T-helper 1 cell (primary cell): ENCODE data around the gene ATL3.
"Not testable (repeated sequence)": the region's sequence is repeated elsewhere in the genome, so short reads cannot be mapped to it uniquely, and the experiment has no call there.

ENCODE experiments used
- DNase-seq, 5 donors: peaks; one replicate each; pipeline ENCODE4 v3.0.0-alpha.2; 2012 to 2020

Gene ATL3

DNA sequence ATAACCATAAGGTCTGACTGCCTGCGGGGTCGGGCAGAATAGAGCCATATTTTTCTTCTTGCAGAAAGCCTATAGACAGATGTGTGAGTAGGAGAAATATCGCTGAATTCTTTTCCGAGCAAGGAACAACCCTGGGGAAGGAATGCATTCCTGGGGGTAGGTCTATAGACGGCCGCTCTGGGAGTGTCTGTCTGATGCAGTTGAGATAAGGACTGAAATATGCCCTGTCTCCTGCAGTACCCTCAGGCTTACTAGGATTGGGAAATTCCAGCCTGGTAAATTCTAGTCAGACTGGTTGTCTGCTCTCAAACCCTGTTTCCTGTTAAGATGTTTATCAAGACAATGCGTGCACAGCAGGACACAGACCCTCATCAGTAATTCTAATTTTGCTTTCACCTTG is 90.0 kb downstream of the ATL3 start:
- not testable (repeated sequence) for DNase-seq

- DNase-seq: not testable (repeated sequence)
These were observed 92.3 kb downstream of the ATL3 start for GRCh38 chr11:63578882-63579281.

DNA sequence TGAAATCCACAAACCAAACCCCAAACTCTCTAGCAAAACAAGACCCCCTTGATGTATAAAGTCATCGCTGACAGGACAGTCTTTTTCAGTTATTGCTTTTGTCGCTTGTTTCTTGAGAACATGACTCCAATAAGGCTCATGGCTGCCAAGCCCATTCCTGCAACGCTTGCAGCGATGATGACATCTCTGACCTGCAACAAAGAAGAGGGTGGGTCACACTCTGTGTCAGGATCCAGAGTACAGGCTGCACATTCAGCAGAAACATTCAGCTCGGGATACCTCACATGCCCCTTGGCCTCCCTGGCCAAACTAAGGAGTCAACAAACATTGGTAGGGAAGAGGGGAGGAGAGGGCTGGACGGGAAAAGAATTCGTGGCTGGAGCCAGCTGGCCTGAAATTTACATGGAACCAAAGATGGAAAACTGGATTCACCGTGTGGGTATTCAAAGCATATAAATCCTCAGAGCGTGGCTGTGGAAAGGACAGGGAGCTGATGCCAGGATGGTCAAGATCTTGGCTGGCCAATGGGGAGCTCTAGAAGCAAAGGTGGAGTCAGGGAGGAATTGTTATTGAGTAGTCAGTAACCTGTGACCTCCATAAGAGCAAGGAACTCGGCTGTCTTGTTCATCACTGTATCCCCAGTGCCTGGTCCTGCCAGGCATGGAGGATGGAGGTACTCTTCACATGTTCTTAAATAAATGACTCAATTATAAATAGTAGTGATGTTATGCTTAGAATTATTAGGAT is 96.1 kb downstream of the ATL3 start:
- DNase-seq: no peak
